Astrocyte (in vitro differentiated cells and primary cell): Measurements from ENCODE around the gene MSL1. TPM values are rescaled to one million over a fixed set of nuclear protein-coding genes. Genes with fewer than 3 reads are reported as not detected.

ENCODE experiments used
- DNase-seq: peaks from one replicate; pipeline ENCODE4 v3.0.0-alpha.2; 2010; ENCODE audit warnings: low read depth
- FAIRE-seq: peaks from 2 replicates; lab custom pipeline; 2011; peaks lifted over from hg19 to GRCh38; lab: Jason Lieb, UNC
- H2AFZ ChIP-seq: 2 replicates; pipeline ENCODE4 v1.6.0; 2012; ENCODE audit warnings: low read depth, low read length, inconsistent platforms
- H3K27ac ChIP-seq: 2 replicates; pipeline ENCODE4 v1.5.1; 2011; ENCODE audit warnings: low read depth, low read length, inconsistent platforms
- H3K27me3 ChIP-seq: 2 replicates; pipeline ENCODE4 v1.6.0; 2011; ENCODE audit warnings: low read length, inconsistent platforms; ENCODE audit not compliant: insufficient read depth
- H3K36me3 ChIP-seq: 2 replicates; pipeline ENCODE4 v1.5.1; 2011; ENCODE audit warnings: low read length, inconsistent platforms; ENCODE audit not compliant: insufficient read depth
- H3K4me1 ChIP-seq: 2 replicates; pipeline ENCODE4 v1.5.1; 2011; ENCODE audit warnings: low read length, inconsistent platforms; ENCODE audit not compliant: insufficient read depth
- H3K4me2 ChIP-seq: 2 replicates; pipeline ENCODE4 v1.6.0; 2012; ENCODE audit warnings: low read length, inconsistent platforms
- H3K4me3 ChIP-seq: 2 replicates; pipeline ENCODE4 v1.5.1; 2011; ENCODE audit warnings: low read depth, mild to moderate bottlenecking, low read length, inconsistent platforms; ENCODE audit not compliant: insufficient read depth
- H3K79me2 ChIP-seq: 2 replicates; pipeline ENCODE4 v1.6.0; 2012; ENCODE audit warnings: mild to moderate bottlenecking, low read length, inconsistent platforms; ENCODE audit not compliant: insufficient read depth
- H3K9ac ChIP-seq: 2 replicates; pipeline ENCODE4 v1.6.0; 2012; ENCODE audit warnings: mild to moderate bottlenecking, low read length, inconsistent platforms
- H3K9me3 ChIP-seq: 2 replicates; pipeline ENCODE4 v1.5.1; 2012; ENCODE audit warnings: low read depth, mild to moderate bottlenecking, low read length, inconsistent platforms; ENCODE audit not compliant: insufficient read depth
- H4K20me1 ChIP-seq: 2 replicates; pipeline ENCODE4 v1.6.0; 2012; ENCODE audit warnings: low read length, inconsistent platforms; ENCODE audit not compliant: insufficient read depth
- H3K27ac Mint-ChIP-seq: one replicate; pipeline ENCODE4 v1.8.0; 2021; ENCODE audit warnings: mild to moderate bottlenecking, mixed read lengths; ENCODE audit not compliant: unreplicated experiment
- H3K27me3 Mint-ChIP-seq: one replicate; pipeline ENCODE4 v1.8.0; 2021; ENCODE audit warnings: low read depth, mixed read lengths; ENCODE audit not compliant: unreplicated experiment
- H3K36me3 Mint-ChIP-seq: one replicate; pipeline ENCODE4 v1.8.0; 2021; ENCODE audit warnings: low read depth, mixed read lengths; ENCODE audit not compliant: unreplicated experiment
- H3K4me1 Mint-ChIP-seq: one replicate; pipeline ENCODE4 v1.8.0; 2021; ENCODE audit warnings: low read depth, mixed read lengths; ENCODE audit not compliant: unreplicated experiment
- H3K4me3 Mint-ChIP-seq: one replicate; pipeline ENCODE4 v1.8.0; 2021; ENCODE audit warnings: mild to moderate bottlenecking, moderate library complexity, mixed read lengths; ENCODE audit not compliant: unreplicated experiment
- H3K9me3 Mint-ChIP-seq: one replicate; pipeline ENCODE4 v1.8.0; 2021; ENCODE audit warnings: mild to moderate bottlenecking, mixed read lengths; ENCODE audit not compliant: unreplicated experiment
- EZH2 ChIP-seq: IDR thresholded peaks from 2 replicates; pipeline ENCODE4 v1.6.1; 2012; ENCODE audit warnings: mild to moderate bottlenecking, low read length, inconsistent platforms; ENCODE audit not compliant: insufficient read depth
- total RNA-seq: library from RNA; stranded (reverse); gene quantifications from 2 replicates; pipeline ENCODE4 v1.2.1, GENCODE V29; 2021
- TF ChIP-seq, protein P1 (sequence below): IDR thresholded peaks from 2 replicates; pipeline ENCODE4 v1.5.1; 2011; ENCODE audit warnings: low read depth, mild to moderate bottlenecking, inconsistent platforms, low read length, moderate library complexity; ENCODE audit not compliant: insufficient read depth

MSL1 gene
- total RNA-seq, 1 donor from 2014 or later: 81.9 TPM

DNA sequence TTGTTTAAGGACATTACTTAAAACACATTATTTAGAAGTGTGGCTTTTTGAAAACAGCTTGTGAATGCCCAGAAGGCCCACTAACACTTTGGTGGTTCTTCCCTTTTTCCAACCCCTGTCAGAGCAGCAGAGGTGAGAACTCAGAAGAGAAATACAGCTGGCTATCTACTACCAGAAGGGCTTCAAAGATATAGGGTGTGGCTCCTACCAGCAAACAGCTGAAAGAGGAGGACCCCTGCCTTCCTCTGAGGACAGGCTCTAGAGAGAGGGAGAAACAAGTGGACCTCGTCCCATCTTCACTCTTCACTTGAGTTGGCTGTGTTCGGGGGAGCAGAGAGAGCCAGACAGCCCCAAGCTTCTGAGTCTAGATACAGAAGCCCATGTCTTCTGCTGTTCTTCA is 48.6 kb downstream of the MSL1 start:
- H3K9me3 Mint-ChIP-seq: no peaks in the 10 kb centered on the region
- no peak overlapping the region for H3K4me3 ChIP-seq
- H3K4me3 Mint-ChIP-seq: no peak overlapping the region
- no peak overlapping the region for H3K9ac ChIP-seq
- no peak overlapping the region for H3K4me2 ChIP-seq
- no peaks in the 10 kb centered on the region for H3K9me3 ChIP-seq
- peaks cover 7% of the 10 kb centered on the region for H3K79me2 ChIP-seq
- no peaks in the 10 kb centered on the region for H3K27me3 ChIP-seq
- H3K4me1 ChIP-seq: peaks cover 7% of the 10 kb centered on the region
- H2AFZ ChIP-seq: no peak overlapping the region
- peaks cover 55% of the 10 kb centered on the region for H4K20me1 ChIP-seq
- H3K27me3 Mint-ChIP-seq: no peaks in the 10 kb centered on the region
- peaks cover 16% of the 10 kb centered on the region for H3K36me3 Mint-ChIP-seq
- TF ChIP-seq, protein P1, sequence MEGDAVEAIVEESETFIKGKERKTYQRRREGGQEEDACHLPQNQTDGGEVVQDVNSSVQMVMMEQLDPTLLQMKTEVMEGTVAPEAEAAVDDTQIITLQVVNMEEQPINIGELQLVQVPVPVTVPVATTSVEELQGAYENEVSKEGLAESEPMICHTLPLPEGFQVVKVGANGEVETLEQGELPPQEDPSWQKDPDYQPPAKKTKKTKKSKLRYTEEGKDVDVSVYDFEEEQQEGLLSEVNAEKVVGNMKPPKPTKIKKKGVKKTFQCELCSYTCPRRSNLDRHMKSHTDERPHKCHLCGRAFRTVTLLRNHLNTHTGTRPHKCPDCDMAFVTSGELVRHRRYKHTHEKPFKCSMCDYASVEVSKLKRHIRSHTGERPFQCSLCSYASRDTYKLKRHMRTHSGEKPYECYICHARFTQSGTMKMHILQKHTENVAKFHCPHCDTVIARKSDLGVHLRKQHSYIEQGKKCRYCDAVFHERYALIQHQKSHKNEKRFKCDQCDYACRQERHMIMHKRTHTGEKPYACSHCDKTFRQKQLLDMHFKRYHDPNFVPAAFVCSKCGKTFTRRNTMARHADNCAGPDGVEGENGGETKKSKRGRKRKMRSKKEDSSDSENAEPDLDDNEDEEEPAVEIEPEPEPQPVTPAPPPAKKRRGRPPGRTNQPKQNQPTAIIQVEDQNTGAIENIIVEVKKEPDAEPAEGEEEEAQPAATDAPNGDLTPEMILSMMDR: no peak
- TF ChIP-seq EZH2: no peak
- FAIRE-seq (no peak), DNase-seq (no peak)
- H3K4me1 Mint-ChIP-seq: peaks cover 11% of the 10 kb centered on the region
- H3K36me3 ChIP-seq: peaks cover 58% of the 10 kb centered on the region
- H3K27ac Mint-ChIP-seq: no peak overlapping the region
- H3K27ac ChIP-seq: no peak overlapping the region

- Mint-ChIP-seq H3K36me3 (peaks cover 22% of the 10 kb centered on the region), H3K9me3 (no peaks in the 10 kb centered on the region), H3K27me3 (no peaks in the 10 kb centered on the region), H3K27ac (no peak overlapping the region), H3K4me3 (peak overlapping the region; percentile 31), H3K4me1 (peaks cover 11% of the 10 kb centered on the region)
- Histone ChIP-seq H3K27me3 (no peaks in the 10 kb centered on the region), H3K79me2 (no peaks in the 10 kb centered on the region), H3K27ac (no peak overlapping the region), H3K36me3 (peaks cover 54% of the 10 kb centered on the region), H3K9ac (no peak overlapping the region), H4K20me1 (peaks cover 51% of the 10 kb centered on the region), H2AFZ (no peak overlapping the region), H3K4me3 (no peak overlapping the region), H3K4me1 (peaks cover 7% of the 10 kb centered on the region), H3K9me3 (no peaks in the 10 kb centered on the region), H3K4me2 (no peak overlapping the region)
- TF ChIP-seq, protein P1: no peak
- TF ChIP-seq EZH2: no peak
- DNase-seq: no peak
- no peak for FAIRE-seq
Observed at GRCh38 chr17:40171750-40172149, 50.0 kb downstream of the MSL1 start.

DNA sequence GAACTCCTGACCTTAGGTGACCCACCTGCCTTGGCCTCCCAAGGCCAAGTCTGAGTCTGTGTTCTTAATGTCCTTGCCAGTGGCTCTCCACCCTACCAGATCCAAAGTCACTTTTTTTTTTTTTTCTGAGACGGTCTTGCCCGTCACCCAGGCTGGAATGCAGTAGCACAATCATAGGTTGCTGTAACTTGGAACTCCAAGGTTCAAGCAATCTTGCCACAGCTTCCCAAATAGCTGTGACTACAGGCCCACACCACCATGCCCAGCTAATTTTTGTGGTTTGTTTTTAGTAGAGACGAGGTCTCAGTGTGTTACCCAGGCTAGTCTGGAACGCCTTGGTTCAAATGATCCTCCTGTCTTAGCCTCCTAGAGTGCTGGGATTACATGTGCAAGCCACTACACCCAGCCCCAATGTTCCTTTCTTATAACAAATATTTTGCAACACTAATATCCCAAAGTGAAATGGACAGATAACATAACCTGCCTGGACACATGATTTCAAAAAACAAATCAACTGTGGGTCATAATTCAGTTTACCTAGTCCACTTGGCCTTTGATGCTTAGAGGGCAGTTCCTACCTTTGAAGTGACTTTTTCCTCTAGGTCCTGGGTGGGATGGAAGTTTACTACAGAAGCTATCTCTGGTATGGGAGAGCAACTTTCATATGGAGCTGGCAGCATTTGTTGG is 51.5 kb downstream of the MSL1 start:
- no peaks in the 10 kb centered on the region for H3K27me3 ChIP-seq
- Mint-ChIP-seq H3K27ac (peak overlapping the region; percentile 66), H3K4me3 (no peak overlapping the region), H3K9me3 (no peaks in the 10 kb centered on the region), H3K4me1 (peaks cover 10% of the 10 kb centered on the region), H3K27me3 (no peaks in the 10 kb centered on the region), H3K36me3 (peaks cover 20% of the 10 kb centered on the region)
- DNase-seq (no peak), FAIRE-seq (no peak)
- no peaks in the 10 kb centered on the region for H3K9me3 ChIP-seq
- no peak overlapping the region for H2AFZ ChIP-seq
- TF ChIP-seq, protein P1: no peak
- no peak for TF ChIP-seq EZH2
- no peak overlapping the region for H3K4me3 ChIP-seq
- H3K36me3 ChIP-seq: peaks cover 42% of the 10 kb centered on the region
- peaks cover 9% of the 10 kb centered on the region for H3K4me1 ChIP-seq
- no peak overlapping the region for H3K27ac ChIP-seq
- peaks cover 44% of the 10 kb centered on the region for H4K20me1 ChIP-seq
- no peak overlapping the region for H3K4me2 ChIP-seq
- H3K9ac ChIP-seq: no peak overlapping the region
- H3K79me2 ChIP-seq: peaks cover 3% of the 10 kb centered on the region
